ENCODE data around the gene KRT73. TPM values are rescaled to one million over a fixed set of nuclear protein-coding genes. Genes with fewer than 3 reads are reported as not detected.

The KRT73 gene
- total RNA-seq, 2 experiments from 2014 or later = 0.45 to 0.91 TPM

DNA sequence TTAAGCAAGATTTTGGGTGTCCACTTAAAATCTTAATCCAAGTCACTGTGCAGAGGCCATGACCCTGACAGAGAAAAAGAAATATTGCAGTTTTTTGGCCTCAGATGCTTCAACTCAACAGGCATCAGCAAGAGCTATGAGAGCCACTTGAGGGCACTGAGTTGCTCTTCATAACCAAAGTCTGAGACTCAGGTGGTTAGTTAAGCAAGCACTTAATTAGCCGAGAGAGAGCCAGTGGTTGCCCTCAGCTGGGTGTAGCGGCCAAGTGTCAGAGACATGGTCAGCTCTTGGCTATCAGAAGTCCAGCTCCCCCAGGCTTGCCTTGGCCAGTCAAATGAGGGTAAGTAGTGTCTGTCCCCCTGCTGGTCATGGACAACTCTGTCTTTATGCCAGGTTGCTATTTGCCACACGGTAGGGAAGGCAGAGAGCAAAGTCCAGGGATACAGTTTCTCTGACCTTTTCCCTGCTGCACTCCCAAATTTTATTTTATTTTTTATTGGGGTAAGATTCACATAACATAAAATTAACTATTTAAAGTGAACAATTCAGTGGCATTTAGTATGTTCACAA, 56.4 kb downstream of the KRT73 start:
- Mint-ChIP-seq H3K4me3 (no peak overlapping the region), H3K4me1 (ENCODE audit: low read depth) (no peaks in the 10 kb centered on the region), H3K36me3 (ENCODE audit: low read depth) (no peaks in the 10 kb centered on the region), H3K9me3 (ENCODE audit: insufficient read depth) (no peaks in the 10 kb centered on the region), H3K27ac (no peak overlapping the region), H3K27me3 (ENCODE audit: low read depth) (peaks cover 27% of the 10 kb centered on the region)
- ATAC-seq = no peak
- POLR2A ChIA-PET = interaction anchor here (0.5 kb wide), 1 partner anchor 399 kb away, joined by 3 read pairs; no protein-coding TSS in a partner anchor
- CTCF ChIA-PET = interaction anchor here (0.6 to 1.0 kb wide), 3 partner anchors 101 to 323 kb away, joined by 3 read pairs; no protein-coding TSS in a partner anchor
- DNase-seq = no peak

GRCh38 chr12:52559979-52560378, 58.4 kb downstream of the KRT73 start:
- ATAC-seq = no peak
- H3K27ac Mint-ChIP-seq = no peak overlapping the region
- H3K9me3 Mint-ChIP-seq (ENCODE audit: insufficient read depth) = no peaks in the 10 kb centered on the region
- peaks cover 28% of the 10 kb centered on the region for H3K27me3 Mint-ChIP-seq (ENCODE audit: low read depth)
- POLR2A ChIA-PET = no interaction called here
- CTCF ChIA-PET = interaction anchor here (1.5 kb wide), 1 partner anchor 320 kb away, joined by 4 read pairs; no protein-coding TSS in a partner anchor
- H3K4me3 Mint-ChIP-seq = no peak overlapping the region
- H3K4me1 Mint-ChIP-seq (ENCODE audit: low read depth) = no peaks in the 10 kb centered on the region
- no peaks in the 10 kb centered on the region for H3K36me3 Mint-ChIP-seq (ENCODE audit: low read depth)
- no peak for DNase-seq

- CTCF ChIA-PET = no interaction called here
These were observed 59.4 kb downstream of the KRT73 start for GRCh38 chr12:52558781-52559445.

More at GRCh38 chr12:52558781-52559445, 59.4 kb downstream of the KRT73 start:
- H3K27ac Mint-ChIP-seq = no peak overlapping the region
- POLR2A ChIA-PET = no interaction called here
- no peaks in the 10 kb centered on the region for H3K36me3 Mint-ChIP-seq (ENCODE audit: low read depth)
- DNase-seq = no peak
- peaks cover 25% of the 10 kb centered on the region for H3K27me3 Mint-ChIP-seq (ENCODE audit: low read depth)
- H3K4me3 Mint-ChIP-seq = no peak overlapping the region
- no peaks in the 10 kb centered on the region for H3K4me1 Mint-ChIP-seq (ENCODE audit: low read depth)
- H3K9me3 Mint-ChIP-seq (ENCODE audit: insufficient read depth) = no peaks in the 10 kb centered on the region
- no peak for ATAC-seq

Other genes starting within 250 kb of the KRT73 start
- not detected for gene KRT84, start 232.9 kb downstream of the KRT73 start, total RNA-seq
- not detected for gene KRT82, start 212.2 kb downstream of the KRT73 start, total RNA-seq
- gene KRT75, start 184.2 kb downstream of the KRT73 start, total RNA-seq = not detected
- not detected for gene KRT6B, start 166.4 kb downstream of the KRT73 start, total RNA-seq
- gene KRT6C, start 144.8 kb downstream of the KRT73 start, total RNA-seq = not detected
- not detected for gene KRT6A, start 125.3 kb downstream of the KRT73 start, total RNA-seq
- not detected for gene KRT5, start 98.2 kb downstream of the KRT73 start, total RNA-seq
- gene KRT71, start 65.4 kb downstream of the KRT73 start, total RNA-seq = not detected
- gene KRT74, start 44.7 kb downstream of the KRT73 start, total RNA-seq = not detected
- under 1 TPM; 0.40 to 0.44 TPM for gene KRT72, start 17.1 kb downstream of the KRT73 start, total RNA-seq
- under 1 TPM in 1 of 2 experiments, not detected in 1; 0.10 TPM for gene KRT2, start 33.7 kb upstream of the KRT73 start, total RNA-seq
- not detected for gene KRT1, start 61.8 kb upstream of the KRT73 start, total RNA-seq
- not detected for gene KRT77, start 85.0 kb upstream of the KRT73 start, total RNA-seq
- gene KRT76, start 158.8 kb upstream of the KRT73 start, total RNA-seq = not detected
- gene KRT3, start 177.6 kb upstream of the KRT73 start, total RNA-seq = not detected
- not detected for gene KRT4, start 195.6 kb upstream of the KRT73 start, total RNA-seq
- not detected for gene KRT79, start 215.8 kb upstream of the KRT73 start, total RNA-seq
- not detected for gene KRT78, start 230.4 kb upstream of the KRT73 start, total RNA-seq